Measurements from ENCODE around the gene GAL3ST3.
A peak's percentile ranks its signal among the peaks of the same experiment; 100 is the strongest.

- peak in 2 of 7 experiments; percentile 32 to 38 for TF ChIP-seq CTCF (IDR thresholded peaks at IDR 0.05)
- TF ChIP-seq POLR2A (IDR thresholded peaks at IDR 0.05), result peak in 2 of 3 donors; percentile 43 to 55
Measured at GRCh38 chr11:66069715-66070603, 21.0 kb upstream of the GAL3ST3 start, which contains the start of gene PACS1.

Data from body of pancreas (tissue), 4 donors.